HepG2 (cell line): ENCODE data around the gene GPR137. TPM values are rescaled to one million over a fixed set of nuclear protein-coding genes. Genes with fewer than 3 reads are reported as not detected.
A peak's percentile ranks its signal among the peaks of the same experiment; 100 is the strongest.

Experiments used
- CBX5 ChIP-seq: sonication (generic); formaldehyde crosslinking; IDR thresholded peaks from 2 replicates; pipeline ENCODE4 v1.4.0; 2020; ENCODE audit warnings: missing genetic modification reagents, borderline replicate concordance
- CERS6 ChIP-seq: sonication (generic); formaldehyde crosslinking; IDR thresholded peaks from 2 replicates; pipeline ENCODE4 v1.5.0; 2020; ENCODE audit warnings: missing genetic modification reagents
- CHD2 ChIP-seq: IDR thresholded peaks from 2 replicates; pipeline ENCODE4 v1.6.1; 2011; ENCODE audit warnings: low read depth, low read length, improper control_type of control experiment
- DR1 ChIP-seq: sonication (generic); formaldehyde crosslinking; IDR thresholded peaks from 2 replicates; pipeline ENCODE4 v1.8.0; 2021; ENCODE audit warnings: mild to moderate bottlenecking, missing genetic modification reagents, inconsistent platforms
- FIP1L1 ChIP-seq: fragments of 200-400 bp; formaldehyde crosslinking; IDR thresholded peaks from 2 replicates; pipeline ENCODE4 v1.6.1; 2018; ENCODE audit warnings: low read depth, mild to moderate bottlenecking, low read length, moderate library complexity, borderline replicate concordance; ENCODE audit not compliant: insufficient read depth
- GATAD1 ChIP-seq: IDR thresholded peaks from 2 replicates; pipeline ENCODE4 v1.6.1; 2016; ENCODE audit warnings: missing genetic modification reagents, missing compliant biosample characterization
- MAFK ChIP-seq, 2 experiments: IDR thresholded peaks in 1 of 2; conservative IDR thresholded peaks in 1 of 2; 2 replicates each; pipeline ENCODE4 v1.6.1; 2011; ENCODE audit warnings: improper control_type of control experiment in 2 of 2, low read length in 2 of 2
- MBNL3 ChIP-seq: fragments of 250-450 bp; sonication (Bioruptor Pico); conservative IDR thresholded peaks from 2 replicates; pipeline ENCODE4 v1.8.0; 2022; ENCODE audit warnings: mild to moderate bottlenecking, inconsistent platforms
- MEIS2 ChIP-seq: sonication (generic); formaldehyde crosslinking; IDR thresholded peaks from 2 replicates; pipeline ENCODE4 v1.9.0; 2021; ENCODE audit warnings: mild to moderate bottlenecking, missing genetic modification reagents
- MTF2 ChIP-seq: sonication (generic); formaldehyde crosslinking; IDR thresholded peaks from 2 replicates; pipeline ENCODE4 v1.5.0; 2020; ENCODE audit warnings: missing genetic modification reagents, borderline replicate concordance
- NFIC ChIP-seq: IDR thresholded peaks from 2 replicates; pipeline ENCODE4 v1.6.1; 2012; ENCODE audit warnings: mild to moderate bottlenecking, low read length, inconsistent platforms
- PHF21A ChIP-seq: sonication (generic); formaldehyde crosslinking; IDR thresholded peaks from 2 replicates; pipeline ENCODE4 v1.5.0; 2020; ENCODE audit warnings: mild to moderate bottlenecking, missing genetic modification reagents
- POLR2AphosphoS5 ChIP-seq: IDR thresholded peaks from 2 replicates; pipeline ENCODE4 v1.6.1; 2012; ENCODE audit warnings: low read depth, low read length
- RARG ChIP-seq: sonication (generic); formaldehyde crosslinking; IDR thresholded peaks from 2 replicates; pipeline ENCODE4 v1.4.0; 2020; ENCODE audit warnings: low read depth, mild to moderate bottlenecking, missing genetic modification reagents
- RBAK ChIP-seq: sonication (generic); formaldehyde crosslinking; IDR thresholded peaks from 2 replicates; pipeline ENCODE4 v1.5.1; 2020; ENCODE audit warnings: mild to moderate bottlenecking, missing genetic modification reagents
- SALL1 ChIP-seq: sonication (generic); formaldehyde crosslinking; IDR thresholded peaks from 2 replicates; pipeline ENCODE4 v1.8.0; 2022; ENCODE audit warnings: mild to moderate bottlenecking, missing genetic modification reagents
- STAT5B ChIP-seq: sonication (generic); formaldehyde crosslinking; IDR thresholded peaks from 2 replicates; pipeline ENCODE4 v1.4.0; 2020; ENCODE audit warnings: missing genetic modification reagents
- U2AF2 ChIP-seq: fragments of 200-400 bp; formaldehyde crosslinking; IDR thresholded peaks from 2 replicates; pipeline ENCODE4 v1.6.1; 2017; ENCODE audit warnings: low read depth, mild to moderate bottlenecking, low read length
- ZBTB10 ChIP-seq: sonication (generic); formaldehyde crosslinking; IDR thresholded peaks from 2 replicates; pipeline ENCODE4 v1.4.0; 2020; ENCODE audit warnings: missing genetic modification reagents, borderline replicate concordance
- ZBTB33 ChIP-seq: sonication (generic); formaldehyde crosslinking; IDR thresholded peaks from 2 replicates; pipeline ENCODE4 v1.4.0; 2020; ENCODE audit warnings: missing genetic modification reagents
- ZBTB7B ChIP-seq: sonication (generic); formaldehyde crosslinking; IDR thresholded peaks from 2 replicates; pipeline ENCODE4 v1.4.0; 2020; ENCODE audit warnings: missing genetic modification reagents
- ZMYM2 ChIP-seq: sonication (generic); formaldehyde crosslinking; IDR thresholded peaks from 2 replicates; pipeline ENCODE4 v1.8.0; 2022; ENCODE audit warnings: mild to moderate bottlenecking, missing genetic modification reagents
- ZNF337 ChIP-seq: sonication (generic); formaldehyde crosslinking; IDR thresholded peaks from 2 replicates; pipeline ENCODE4 v1.5.1; 2020; ENCODE audit warnings: missing genetic modification reagents, low read depth, mild to moderate bottlenecking, borderline replicate concordance
- ZNF460 ChIP-seq: sonication (generic); formaldehyde crosslinking; IDR thresholded peaks from 2 replicates; pipeline ENCODE4 v1.5.1; 2020; ENCODE audit warnings: missing genetic modification reagents, mild to moderate bottlenecking, borderline replicate concordance
- ZNF510 ChIP-seq: sonication (generic); formaldehyde crosslinking; IDR thresholded peaks from 2 replicates; pipeline ENCODE4 v1.4.0; 2020; ENCODE audit warnings: low read depth, mild to moderate bottlenecking, missing genetic modification reagents
- ZNF670 ChIP-seq: sonication (generic); formaldehyde crosslinking; IDR thresholded peaks from 2 replicates; pipeline ENCODE4 v1.8.0; 2022; ENCODE audit warnings: mild to moderate bottlenecking, missing genetic modification reagents, borderline replicate concordance
- polyA plus RNA-seq, 8 experiments: library from polyadenylated mRNA; depleted of rRNA in 3 of 8; stranded (reverse) in 7 of 8; unstranded in 1 of 8; fragments of >200 nt; fragmentation: Illumina TruSeq in 4 of 8; extraction: Trizol in 4 of 8; gene quantifications; 2 replicates each; pipeline versions ENCODE4 v1.2.1 to v1.2.3, GENCODE V29; 2011 to 2016; ENCODE audit warnings: low read depth in 4 of 8, missing spikeins in 1 of 8, mixed read lengths in 1 of 8; ENCODE audit not compliant: insufficient read depth in 1 of 8
- total RNA-seq, 5 experiments: library from RNA; depleted of rRNA; stranded (reverse); fragments of >200 nt; fragmentation: Illumina TruSeq; extraction: Trizol; gene quantifications; 2 replicates each; pipeline ENCODE4 v1.2.3, GENCODE V29; 2016; ENCODE audit warnings: low read depth in 1 of 5

GPR137 gene
- total and polyA plus RNA-seq, 2 of the 13 experiments (the other 11 are each of a cell fraction or from before 2014, with no cell fraction given): 8.5 to 13.2 TPM

DNA sequence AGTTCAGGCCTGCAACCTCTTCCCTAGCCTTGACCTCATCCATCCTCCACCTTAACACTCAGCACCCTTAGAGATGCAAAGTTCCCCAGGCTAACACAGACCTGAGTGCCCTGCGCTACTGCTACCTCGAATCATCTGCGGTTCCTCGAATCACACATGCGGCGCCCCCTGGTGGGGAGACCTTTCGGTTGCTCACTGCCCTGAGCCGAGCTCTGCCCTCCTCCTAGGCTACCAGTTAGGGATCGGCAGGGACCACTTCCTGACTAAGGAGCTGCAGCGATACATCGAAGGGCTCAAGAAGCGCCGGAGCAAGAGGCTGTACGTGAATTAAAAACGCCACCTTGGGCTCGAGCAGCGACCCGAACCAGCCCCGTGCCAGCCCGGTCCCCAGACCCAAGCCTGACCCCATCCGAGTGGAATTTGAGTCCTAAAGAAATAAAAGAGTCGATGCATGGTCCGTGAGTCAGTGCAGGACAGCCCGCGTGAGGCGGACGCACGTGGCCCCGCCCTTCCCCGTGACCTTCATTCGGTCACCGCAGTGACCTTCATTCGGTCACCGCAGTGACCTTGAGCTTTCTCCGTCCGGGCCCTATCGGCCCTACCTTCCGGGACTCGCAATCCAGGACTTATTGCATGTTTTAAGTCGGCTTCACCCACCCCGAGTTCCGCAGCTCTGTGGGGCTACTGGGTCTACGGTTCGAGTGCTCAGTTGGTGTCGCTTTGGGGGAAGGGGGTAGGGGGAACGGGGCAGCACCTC lies 18.8 kb downstream of the GPR137 start (continued):
- TF ChIP-seq CERS6 (0 out of 2 replicates have a peak, but pooled peaks have one; percentile 35), DR1 (no peak), RBAK (CRISPR knock-in tag) (no peak), ZBTB10 (CRISPR knock-in tag) (no peak), POLR2AphosphoS5 (peak; percentile 81), STAT5B (CRISPR knock-in tag) (no peak), SALL1 (CRISPR knock-in tag) (peak; percentile 61; the same call in 1 of the 2 replicates), CBX5 (CRISPR knock-in tag) (peak; percentile 15; the same call in 1 of the 2 replicates), CHD2 (0 out of 2 replicates have a peak, but pooled peaks have one; percentile 8), ZBTB33 (no peak), PHF21A (CRISPR knock-in tag) (no peak), ZNF337 (0 out of 2 replicates have a peak, but pooled peaks have one; percentile 34), MAFK (conservative IDR thresholded peaks at IDR 0.05 in 1 of 2, IDR thresholded peaks at IDR 0.05 in 1 of 2; ENCODE audit: low read length in 2 of 2) (no peak), ZNF460 (CRISPR knock-in tag) (no peak), NFIC (no peak), MEIS2 (0 out of 2 replicates have a peak, but pooled peaks have one; percentile 21), ZMYM2 (CRISPR knock-in tag) (peak; percentile 47; the same call in 1 of the 2 replicates), FIP1L1 (no peak), MBNL3 (CRISPR knock-in tag) (no peak), ZBTB7B (peak; percentile 65; the same call in 1 of the 2 replicates), MTF2 (CRISPR knock-in tag) (no peak), RARG (CRISPR knock-in tag) (no peak), U2AF2 (no peak), ZNF510 (CRISPR knock-in tag) (no peak), GATAD1 (CRISPR knock-in tag) (0 out of 2 replicates have a peak, but pooled peaks have one; percentile 43), ZNF670 (CRISPR knock-in tag) (no peak)
